Ovary (tissue), 9 donors: ENCODE measurements around the gene RAB32. TPM values are rescaled to one million over a fixed set of nuclear protein-coding genes. Genes with fewer than 3 reads are reported as not detected.

Experiments
- DNase-seq, 5 donors: peaks; one replicate each; pipeline ENCODE4 v3.0.0-alpha.2; 2019 to 2020
- H3K27ac ChIP-seq, 2 donors: fragments of 200-600 bp; one replicate each; pipeline versions ENCODE4 v1.5.1 to v1.8.0; 2019 to 2022
- H3K27me3 ChIP-seq: fragments of 200-600 bp; one replicate; pipeline ENCODE4 v1.8.0; 2022
- H3K36me3 ChIP-seq: fragments of 200-600 bp; sonication (generic); one replicate; pipeline ENCODE4 v1.5.1; 2019
- H3K4me1 ChIP-seq: one replicate; pipeline ENCODE4 v1.8.1; 2013; ENCODE audit warnings: mild to moderate bottlenecking, moderate library complexity; ENCODE audit not compliant: insufficient read depth
- H3K4me3 ChIP-seq: fragments of 200-600 bp; sonication (generic); one replicate; pipeline ENCODE4 v1.5.1; 2017
- H3K9me3 ChIP-seq, 2 donors: fragments of 200-600 bp in 1 of 2; sonication (generic) in 1 of 2; one replicate each; pipeline versions ENCODE4 v1.5.1 to v1.8.1; 2013 to 2019; ENCODE audit warnings: mild to moderate bottlenecking in 1 of 2, moderate library complexity in 1 of 2
- CTCF ChIP-seq, 3 donors: fragments of 450-650 bp in 2 of 3; fragments of 200-600 bp in 1 of 3; IDR thresholded peaks; one replicate each; pipeline versions ENCODE4 v1.5.1 to v1.8.0; 2016 to 2022; ENCODE audit warnings: antibody characterized with exemption in 3 of 3, mild to moderate bottlenecking in 1 of 3
- EP300 ChIP-seq: sonication (generic); formaldehyde crosslinking; IDR thresholded peaks from one replicate; pipeline ENCODE4 v1.6.1; 2017; ENCODE audit warnings: antibody characterized with exemption
- POLR2A ChIP-seq: fragments of 450-650 bp; IDR thresholded peaks from one replicate; pipeline ENCODE4 v1.6.1; 2017; ENCODE audit warnings: antibody characterized with exemption, mild to moderate bottlenecking, moderate library complexity
- WGBS, 3 donors: extraction: QIAGEN DNeasy Blood & Tissue Kit in 1 of 3; methylation state at CpG; one replicate each; pipeline versions ENCODE4 v1.1.5 to v1.1.7; 2013 to 2017; 5-methylcytosine and 5-hydroxymethylcytosine counted together
- intact Hi-C, 4 donors: fragments of 100-400 bp; cut with DNase I; formaldehyde crosslinking; loops; one replicate each; pipeline versions ENCODE4 v1.11.0 to v1.15.1; 2022 to 2023
- polyA plus RNA-seq, 2 donors: library from polyadenylated mRNA; stranded (reverse); fragments of 200-250 nt in 1 of 2; fragments of 350-450 nt in 1 of 2; fragmentation: Illumina TruSeq in 1 of 2; extraction: RNeasy Lipid Tissue Mini Kit (QIAGEN cat#74804) in 1 of 2; gene quantifications; one replicate each; pipeline ENCODE4 v1.2.3, GENCODE V29; 2013 to 2014
- total RNA-seq, 7 donors: library from RNA; depleted of rRNA in 2 of 7; stranded (reverse); fragments of >200 nt in 2 of 7; fragmentation: NEBNext Ultra II Directional in 3 of 7; extraction: Animal tissue kit (Norgen Biotek cat#: 25700) in 3 of 7; gene quantifications; one replicate each; pipeline versions ENCODE4 v1.1.0 to v1.2.4, GENCODE V29; 2016 to 2023
- donor health status: DM: no; HTN: no; CAD: no; lungs with moderate emphysema.
- donor health status: DM: no; HTN: no; CAD: no.
- donor health status: Bipolar disorder and iron deficiency.
- donor health status: DM: yes; HTN: yes; CAD: no.
- donor health status: DM: no; HTN: no; CAD: no.
- donor health status: DM: yes; HTN: yes; CAD: no.

The RAB32 gene
- total and polyA plus RNA-seq, 9 donors: 10.7 to 27.7 (median 13.0) TPM

- Histone ChIP-seq H3K4me1 (no peaks in the 10 kb centered on the region), H3K4me3 (no peak overlapping the region), H3K9me3 (peaks cover 0 to 2% of the 10 kb centered on the region in 2 donors), H3K27me3 (no peaks in the 10 kb centered on the region), H3K36me3 (no peaks in the 10 kb centered on the region), H3K27ac (no peak overlapping the region)
- TF ChIP-seq POLR2A (no peak), EP300 (no peak), CTCF (IDR thresholded peaks at IDR 0.05) (no peak)
- no peak for DNase-seq
- intact Hi-C loops: no loop called here
Observed at GRCh38 chr6:146526192-146526591, 17.4 kb upstream of the RAB32 start.

- DNase-seq: no peak
- WGBS, 3 donors: 95 to 98% (median 96%) methylated on average over 3 of the region's 3 CpGs
- Histone ChIP-seq H3K36me3 (no peaks in the 10 kb centered on the region), H3K4me1 (no peaks in the 10 kb centered on the region), H3K27me3 (no peaks in the 10 kb centered on the region), H3K4me3 (no peak overlapping the region), H3K9me3 (no peaks in the 10 kb centered on the region), H3K27ac (no peak overlapping the region)
- TF ChIP-seq EP300: no peak
- TF ChIP-seq CTCF (IDR thresholded peaks at IDR 0.05): no peak
- no peak for TF ChIP-seq POLR2A
- intact Hi-C loops: no loop called here
Observed at GRCh38 chr6:146532702-146533101, 10.9 kb upstream of the RAB32 start.

GRCh38 chr6:146542881-146543210 lies 787 bp upstream of the RAB32 start:
- TF ChIP-seq EP300 (no peak), POLR2A (no peak), CTCF (IDR thresholded peaks at IDR 0.05) (no peak)

GRCh38 chr6:146543940-146544615 lies 445 bp downstream of the RAB32 start:
- Histone ChIP-seq H3K36me3 (no peaks in the 10 kb centered on the region), H3K4me1 (peaks cover 6% of the 10 kb centered on the region), H3K27me3 (no peaks in the 10 kb centered on the region), H3K9me3 (no peaks in the 10 kb centered on the region), H3K27ac (peak overlapping the region; percentile 82 to 97), H3K4me3 (peak overlapping the region; percentile 73)
- intact Hi-C loops: no loop called here
- WGBS, 3 donors: 3 to 4% (median 3%) methylated on average over 29 to 33 of the region's 33 CpGs
- TF ChIP-seq POLR2A (no peak), EP300 (no peak), CTCF (IDR thresholded peaks at IDR 0.05) (no peak)
- DNase-seq: peak in 3 of 5 donors; percentile 39 to 52 (median 47)

More at GRCh38 chr6:146542881-146543210, 787 bp upstream of the RAB32 start:
- no peaks in the 10 kb centered on the region for H3K9me3 ChIP-seq
- 61 to 67% (median 62%) methylated on average over 9 of the region's 9 CpGs for WGBS, 3 donors
- H3K4me3 ChIP-seq: peak overlapping the region; percentile 73
- H3K36me3 ChIP-seq: no peaks in the 10 kb centered on the region
- H3K27me3 ChIP-seq: no peaks in the 10 kb centered on the region
- H3K4me1 ChIP-seq: peaks cover 5% of the 10 kb centered on the region
- DNase-seq: no peak
- peak overlapping the region; percentile 82 to 97 for H3K27ac ChIP-seq
- intact Hi-C loops: no loop called here
